Activated CD4-positive, alpha-beta T cell treated with anti-CD3 and anti-CD28 coated beads for 48 hours (primary cell): ENCODE data around the gene TCF7L1.
A peak's percentile ranks its signal among the peaks of the same experiment; 100 is the strongest.
"Not testable (repeated sequence)": the region's sequence is repeated elsewhere in the genome, so short reads cannot be mapped to it uniquely, and the experiment has no call there.

Source experiments
- DNase-seq: peaks from one replicate; pipeline ENCODE4 v3.0.0-alpha.2; 2020

Gene TCF7L1

GRCh38 chr2:85132834-85133637 is at the start of gene TCF7L1:
TCF7L1 (plus strand) TSS chr2:85133392; CDS start chr2:85133685, 293 bp downstream.
- DNase-seq = peak; percentile 55

GRCh38 chr2:85085563-85085962 is 47.6 kb upstream of the TCF7L1 start:
- DNase-seq = no peak

- no peak for DNase-seq
Measured at GRCh38 chr2:85087541-85087940, 45.7 kb upstream of the TCF7L1 start.

GRCh38 chr2:85088921-85089320 is 44.3 kb upstream of the TCF7L1 start:
- DNase-seq = no peak

- DNase-seq = no peak
Measured at GRCh38 chr2:85089585-85089984, 43.6 kb upstream of the TCF7L1 start.

- DNase-seq = no peak
Measured at GRCh38 chr2:85091838-85092237, 41.4 kb upstream of the TCF7L1 start.

- no peak for DNase-seq
Measured at GRCh38 chr2:85095094-85095493, 38.1 kb upstream of the TCF7L1 start.

GRCh38 chr2:85096616-85097015 is 36.6 kb upstream of the TCF7L1 start:
- no peak for DNase-seq

- DNase-seq = no peak
Measured at GRCh38 chr2:85104228-85104627, 29.0 kb upstream of the TCF7L1 start.

- no peak for DNase-seq
Measured at GRCh38 chr2:85106489-85107180, 26.6 kb upstream of the TCF7L1 start.

GRCh38 chr2:85110991-85111560 is 22.1 kb upstream of the TCF7L1 start:
- no peak for DNase-seq

- no peak for DNase-seq
Measured at GRCh38 chr2:85111819-85112281, 21.3 kb upstream of the TCF7L1 start.

GRCh38 chr2:85112906-85113625 is 20.1 kb upstream of the TCF7L1 start:
- no peak for DNase-seq

- DNase-seq = no peak
Measured at GRCh38 chr2:85114586-85115330, 18.4 kb upstream of the TCF7L1 start.

- no peak for DNase-seq
Measured at GRCh38 chr2:85116207-85116606, 17.0 kb upstream of the TCF7L1 start.

- no peak for DNase-seq
Measured at GRCh38 chr2:85119900-85120299, 13.3 kb upstream of the TCF7L1 start.

- no peak for DNase-seq
Measured at GRCh38 chr2:85120363-85120762, 12.8 kb upstream of the TCF7L1 start.

GRCh38 chr2:85126462-85126861 is 6.7 kb upstream of the TCF7L1 start:
- not testable (repeated sequence) for DNase-seq

GRCh38 chr2:85129861-85130260 is 3.3 kb upstream of the TCF7L1 start:
- no peak for DNase-seq

- no peak for DNase-seq
Measured at GRCh38 chr2:85130407-85130806, 2.8 kb upstream of the TCF7L1 start.

- no peak for DNase-seq
Measured at GRCh38 chr2:85131116-85131515, 2.1 kb upstream of the TCF7L1 start.

- DNase-seq = no peak
Measured at GRCh38 chr2:85132397-85132796, 795 bp upstream of the TCF7L1 start.
